Ovary (tissue), 9 donors: ENCODE measurements around the gene FOXL3. TPM values are rescaled to one million over a fixed set of nuclear protein-coding genes. Genes with fewer than 3 reads are reported as not detected.

Experiments
- DNase-seq, 5 donors: peaks; one replicate each; pipeline ENCODE4 v3.0.0-alpha.2; 2019 to 2020
- H3K27ac ChIP-seq, 2 donors: fragments of 200-600 bp; one replicate each; pipeline versions ENCODE4 v1.5.1 to v1.8.0; 2019 to 2022
- H3K27me3 ChIP-seq: fragments of 200-600 bp; one replicate; pipeline ENCODE4 v1.8.0; 2022
- H3K36me3 ChIP-seq: fragments of 200-600 bp; sonication (generic); one replicate; pipeline ENCODE4 v1.5.1; 2019
- H3K4me1 ChIP-seq: one replicate; pipeline ENCODE4 v1.8.1; 2013; ENCODE audit warnings: mild to moderate bottlenecking, moderate library complexity; ENCODE audit not compliant: insufficient read depth
- H3K4me3 ChIP-seq: fragments of 200-600 bp; sonication (generic); one replicate; pipeline ENCODE4 v1.5.1; 2017
- H3K9me3 ChIP-seq, 2 donors: fragments of 200-600 bp in 1 of 2; sonication (generic) in 1 of 2; one replicate each; pipeline versions ENCODE4 v1.5.1 to v1.8.1; 2013 to 2019; ENCODE audit warnings: mild to moderate bottlenecking in 1 of 2, moderate library complexity in 1 of 2
- EP300 ChIP-seq: sonication (generic); formaldehyde crosslinking; IDR thresholded peaks from one replicate; pipeline ENCODE4 v1.6.1; 2017; ENCODE audit warnings: antibody characterized with exemption
- POLR2A ChIP-seq: fragments of 450-650 bp; IDR thresholded peaks from one replicate; pipeline ENCODE4 v1.6.1; 2017; ENCODE audit warnings: antibody characterized with exemption, mild to moderate bottlenecking, moderate library complexity
- WGBS, 3 donors: extraction: QIAGEN DNeasy Blood & Tissue Kit in 1 of 3; methylation state at CpG; one replicate each; pipeline versions ENCODE4 v1.1.5 to v1.1.7; 2013 to 2017; 5-methylcytosine and 5-hydroxymethylcytosine counted together
- intact Hi-C, 4 donors: fragments of 100-400 bp; cut with DNase I; formaldehyde crosslinking; loops; one replicate each; pipeline versions ENCODE4 v1.11.0 to v1.15.1; 2022 to 2023
- polyA plus RNA-seq, 2 donors: library from polyadenylated mRNA; stranded (reverse); fragments of 200-250 nt in 1 of 2; fragments of 350-450 nt in 1 of 2; fragmentation: Illumina TruSeq in 1 of 2; extraction: RNeasy Lipid Tissue Mini Kit (QIAGEN cat#74804) in 1 of 2; gene quantifications; one replicate each; pipeline ENCODE4 v1.2.3, GENCODE V29; 2013 to 2014
- total RNA-seq, 7 donors: library from RNA; depleted of rRNA in 2 of 7; stranded (reverse); fragments of >200 nt in 2 of 7; fragmentation: NEBNext Ultra II Directional in 3 of 7; extraction: Animal tissue kit (Norgen Biotek cat#: 25700) in 3 of 7; gene quantifications; one replicate each; pipeline versions ENCODE4 v1.1.0 to v1.2.4, GENCODE V29; 2016 to 2023
- TF ChIP-seq, protein P1 (sequence below), 3 donors: fragments of 450-650 bp in 2 of 3; fragments of 200-600 bp in 1 of 3; IDR thresholded peaks; one replicate each; pipeline versions ENCODE4 v1.5.1 to v1.8.0; 2016 to 2022; ENCODE audit warnings: antibody characterized with exemption in 3 of 3, mild to moderate bottlenecking in 1 of 3
- donor health status: DM: no; HTN: no; CAD: no; lungs with moderate emphysema.
- donor health status: DM: no; HTN: no; CAD: no.
- donor health status: Bipolar disorder and iron deficiency.
- donor health status: DM: yes; HTN: yes; CAD: no.
- donor health status: DM: no; HTN: no; CAD: no.
- donor health status: DM: yes; HTN: yes; CAD: no.

The FOXL3 gene
- total and polyA plus RNA-seq, 9 donors = not detected

DNA sequence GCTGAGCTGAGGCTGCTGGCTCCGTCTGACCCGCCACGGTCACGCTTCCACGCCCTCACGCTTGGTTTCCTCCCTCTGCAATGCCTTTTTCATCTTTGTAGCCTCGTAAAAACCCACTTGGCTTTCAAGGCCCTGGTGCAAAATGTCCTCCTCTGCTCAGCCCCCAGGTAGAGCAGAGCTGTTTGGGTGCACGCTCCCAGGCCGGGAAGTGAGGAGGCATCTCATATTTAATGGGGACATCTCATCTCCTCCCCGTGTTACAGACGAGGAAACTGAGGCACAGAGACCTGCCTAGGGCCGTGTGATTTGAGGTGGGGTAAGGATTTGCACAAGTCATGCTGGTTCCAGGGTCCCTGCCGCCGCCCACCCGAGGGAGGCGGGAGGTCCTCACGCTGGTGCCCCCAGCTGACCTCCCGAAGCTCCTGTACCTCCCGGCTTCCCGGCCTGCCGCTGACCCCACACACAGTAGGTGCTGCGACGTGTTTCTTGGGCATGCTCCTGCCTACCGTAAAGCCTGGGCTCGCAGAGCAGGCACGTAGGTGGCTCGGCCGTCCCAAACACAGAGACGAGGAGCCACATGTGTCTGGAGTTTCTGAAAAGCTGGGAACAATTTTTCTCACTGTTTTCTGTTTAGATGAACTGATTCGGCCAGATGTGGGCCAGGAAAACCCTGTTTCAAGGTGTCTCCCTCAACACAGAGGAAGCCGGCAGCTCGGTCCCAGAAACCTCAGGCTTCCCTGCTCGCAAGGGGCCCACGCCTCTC, 11.5 kb downstream of the FOXL3 start:
- Histone ChIP-seq H3K27me3 (no peaks in the 10 kb centered on the region), H3K27ac (no peak overlapping the region), H3K4me3 (no peak overlapping the region), H3K4me1 (no peaks in the 10 kb centered on the region), H3K36me3 (no peaks in the 10 kb centered on the region), H3K9me3 (no peaks in the 10 kb centered on the region)
- no peak for DNase-seq
- no peak for TF ChIP-seq EP300
- intact Hi-C loops = no loop called here
- WGBS, 3 donors = 83 to 88% (median 86%) methylated on average over 34 of the region's 34 CpGs

DNA sequence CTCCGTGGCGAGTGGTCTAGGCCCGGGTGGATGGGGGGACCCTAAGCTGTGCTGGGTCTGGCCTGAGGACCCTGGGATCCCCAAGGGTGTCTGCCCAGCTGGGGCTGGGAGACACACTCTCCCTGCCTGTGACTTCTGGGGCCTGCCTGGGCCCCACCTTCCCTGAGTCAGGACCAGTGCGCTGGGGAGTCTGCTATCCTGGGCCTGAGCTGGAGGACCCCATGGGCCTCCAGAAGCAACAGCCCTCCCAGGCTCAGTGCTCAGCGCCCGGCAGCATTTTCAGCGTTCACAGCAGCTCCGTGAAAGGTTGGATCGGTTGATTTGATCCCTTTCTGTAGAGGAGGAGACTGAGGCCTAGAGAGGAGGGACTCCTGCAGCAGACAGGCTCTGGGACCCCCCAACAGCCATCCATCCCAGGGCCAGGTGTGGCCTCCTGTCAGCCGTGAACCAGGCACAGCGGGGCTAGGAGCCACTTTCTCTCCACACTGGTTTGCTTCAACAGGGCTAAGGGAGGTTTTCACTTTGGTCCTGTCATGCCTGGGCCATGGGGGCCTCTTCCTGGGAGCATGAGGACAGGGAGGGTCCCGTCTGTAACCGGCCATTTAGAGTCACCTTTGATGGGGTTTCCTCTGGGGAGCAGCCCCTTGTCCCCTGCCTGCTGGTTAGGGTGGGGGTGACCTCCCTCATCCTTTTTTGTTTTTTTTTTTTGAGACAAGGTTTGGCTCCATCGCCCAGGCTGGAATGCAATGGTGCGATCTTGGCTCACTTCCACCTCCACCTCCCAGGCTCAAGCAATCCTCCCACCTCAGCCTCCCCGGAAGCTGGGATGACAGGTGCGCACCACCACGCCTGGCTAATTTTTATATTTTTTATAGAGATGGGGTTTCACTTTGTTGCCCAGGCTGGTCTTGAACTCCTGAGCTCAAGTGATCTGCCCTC, 12.4 kb downstream of the FOXL3 start:
- no peak overlapping the region for H3K4me3 ChIP-seq
- no peaks in the 10 kb centered on the region for H3K9me3 ChIP-seq
- 85 to 92% (median 90%) methylated on average over 18 of the region's 18 CpGs for WGBS, 3 donors
- DNase-seq = peak in 1 of 5 donors; percentile 13
- H3K4me1 ChIP-seq = no peaks in the 10 kb centered on the region
- intact Hi-C loops = no loop called here
- no peak overlapping the region for H3K27ac ChIP-seq
- no peaks in the 10 kb centered on the region for H3K27me3 ChIP-seq
- TF ChIP-seq POLR2A = no peak
- TF ChIP-seq, protein P1, sequence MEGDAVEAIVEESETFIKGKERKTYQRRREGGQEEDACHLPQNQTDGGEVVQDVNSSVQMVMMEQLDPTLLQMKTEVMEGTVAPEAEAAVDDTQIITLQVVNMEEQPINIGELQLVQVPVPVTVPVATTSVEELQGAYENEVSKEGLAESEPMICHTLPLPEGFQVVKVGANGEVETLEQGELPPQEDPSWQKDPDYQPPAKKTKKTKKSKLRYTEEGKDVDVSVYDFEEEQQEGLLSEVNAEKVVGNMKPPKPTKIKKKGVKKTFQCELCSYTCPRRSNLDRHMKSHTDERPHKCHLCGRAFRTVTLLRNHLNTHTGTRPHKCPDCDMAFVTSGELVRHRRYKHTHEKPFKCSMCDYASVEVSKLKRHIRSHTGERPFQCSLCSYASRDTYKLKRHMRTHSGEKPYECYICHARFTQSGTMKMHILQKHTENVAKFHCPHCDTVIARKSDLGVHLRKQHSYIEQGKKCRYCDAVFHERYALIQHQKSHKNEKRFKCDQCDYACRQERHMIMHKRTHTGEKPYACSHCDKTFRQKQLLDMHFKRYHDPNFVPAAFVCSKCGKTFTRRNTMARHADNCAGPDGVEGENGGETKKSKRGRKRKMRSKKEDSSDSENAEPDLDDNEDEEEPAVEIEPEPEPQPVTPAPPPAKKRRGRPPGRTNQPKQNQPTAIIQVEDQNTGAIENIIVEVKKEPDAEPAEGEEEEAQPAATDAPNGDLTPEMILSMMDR (IDR thresholded peaks at IDR 0.05) = no peak
- TF ChIP-seq EP300 = no peak
- H3K36me3 ChIP-seq = no peaks in the 10 kb centered on the region

DNA sequence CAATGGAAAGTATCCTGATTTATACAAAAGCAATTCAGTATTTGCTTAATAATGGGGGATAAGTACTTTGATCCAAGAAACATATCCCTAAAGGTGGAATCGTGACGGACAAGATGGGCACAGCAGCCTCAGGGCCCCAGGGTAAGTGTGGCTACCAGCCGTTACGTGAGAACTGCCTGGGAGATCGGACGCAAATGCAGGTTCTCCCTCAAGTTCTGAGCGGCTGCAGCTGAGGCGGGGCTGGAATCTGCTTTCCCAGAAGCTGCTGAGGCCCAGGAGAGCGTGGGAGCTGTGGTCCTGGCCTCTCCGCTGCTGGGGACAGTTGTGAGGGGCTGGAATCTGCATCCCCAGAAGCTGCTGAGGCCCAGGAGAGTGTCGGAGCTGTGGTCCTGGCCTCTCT, 13.5 kb downstream of the FOXL3 start:
- peak in 1 of 5 donors; percentile 4 for DNase-seq
- Histone ChIP-seq H3K9me3 (no peaks in the 10 kb centered on the region), H3K4me1 (no peaks in the 10 kb centered on the region), H3K27ac (no peak overlapping the region), H3K4me3 (no peak overlapping the region), H3K36me3 (no peaks in the 10 kb centered on the region), H3K27me3 (no peaks in the 10 kb centered on the region)
- 81 to 86% (median 86%) methylated on average over 11 of the region's 11 CpGs for WGBS, 3 donors
- TF ChIP-seq POLR2A = no peak
- no peak for TF ChIP-seq EP300
- TF ChIP-seq, protein P1 (IDR thresholded peaks at IDR 0.05) = no peak
- intact Hi-C loops = no loop called here

DNA sequence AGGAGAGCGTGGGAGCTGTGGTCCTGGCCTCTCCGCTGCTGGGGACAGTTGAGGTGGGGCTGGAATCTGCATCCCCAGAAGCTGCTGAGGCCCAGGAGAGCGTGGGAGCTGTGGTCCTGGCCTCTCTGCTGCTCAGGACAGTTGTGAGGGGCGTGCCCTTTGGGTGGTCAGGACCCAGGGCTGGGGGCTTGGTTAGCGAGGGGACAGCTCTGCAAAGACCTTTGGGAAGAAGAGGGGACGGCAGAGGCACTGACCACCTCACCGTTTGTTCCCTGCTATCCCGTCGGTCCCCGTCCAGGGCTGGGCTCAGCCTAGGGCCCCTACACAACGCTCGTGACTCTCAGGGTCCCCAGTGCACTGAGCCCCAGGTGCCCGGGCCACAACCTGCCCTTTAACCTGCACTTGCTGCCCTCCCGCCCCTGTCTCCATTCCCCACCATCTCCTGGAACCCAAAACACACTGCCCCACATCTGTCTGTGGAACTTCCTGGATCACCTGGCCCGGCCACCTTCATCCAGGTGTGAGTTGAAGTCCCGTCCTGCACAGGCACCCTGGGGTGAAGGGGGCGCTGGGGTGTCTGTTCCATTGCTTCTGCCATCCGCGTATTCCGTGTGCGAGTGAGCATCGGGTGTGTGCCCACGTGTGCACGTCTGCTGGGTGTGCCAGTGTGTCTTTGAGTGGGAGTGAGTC, 14.1 kb downstream of the FOXL3 start:
- Histone ChIP-seq H3K9me3 (no peaks in the 10 kb centered on the region), H3K36me3 (no peaks in the 10 kb centered on the region), H3K4me1 (no peaks in the 10 kb centered on the region), H3K27me3 (no peaks in the 10 kb centered on the region), H3K4me3 (no peak overlapping the region), H3K27ac (no peak overlapping the region)
- 83 to 89% (median 84%) methylated on average over 24 of the region's 24 CpGs for WGBS, 3 donors
- TF ChIP-seq EP300 = no peak
- TF ChIP-seq, protein P1 (IDR thresholded peaks at IDR 0.05) = no peak
- TF ChIP-seq POLR2A = no peak
- intact Hi-C loops = no loop called here
- peak in 2 of 5 donors; percentile 6 to 29 for DNase-seq
